Fibroblast of pulmonary artery (primary cell): ENCODE results near the gene DUS1L.

Source experiments
- DNase-seq: peaks from one replicate; pipeline ENCODE4 v3.0.0-alpha.2; 2010; ENCODE audit warnings: low read depth
- H3K4me3 ChIP-seq: replicated peaks from 2 replicates; pipeline ENCODE4 v1.5.1; 2011; ENCODE audit warnings: low read depth, mild to moderate bottlenecking, control low read depth, low read length, moderate library complexity
- CTCF ChIP-seq: IDR thresholded peaks from 2 replicates; pipeline ENCODE4 v1.5.1; 2011; ENCODE audit warnings: mild to moderate bottlenecking, control low read depth, low read length, inconsistent platforms; ENCODE audit errors: missing control alignments

The DUS1L gene

GRCh38 chr17:82105882-82106687, 40.5 kb upstream of the DUS1L start:
- DNase-seq = peak; percentile 54
- no peak overlapping the region for H3K4me3 ChIP-seq
- peak; percentile 38 for TF ChIP-seq CTCF

- no peak for DNase-seq
- no peak for TF ChIP-seq CTCF
- H3K4me3 ChIP-seq = no peak overlapping the region
These were observed 39.8 kb upstream of the DUS1L start for GRCh38 chr17:82105417-82105881.

- no peak for DNase-seq
- TF ChIP-seq CTCF = no peak
- H3K4me3 ChIP-seq = no peak overlapping the region
These were observed 39.3 kb upstream of the DUS1L start for GRCh38 chr17:82104797-82105416.

GRCh38 chr17:82103553-82104451, 38.2 kb upstream of the DUS1L start:
- TF ChIP-seq CTCF = no peak
- no peak overlapping the region for H3K4me3 ChIP-seq
- no peak for DNase-seq

- no peak for DNase-seq
- no peak for TF ChIP-seq CTCF
- no peak overlapping the region for H3K4me3 ChIP-seq
These were observed 36.4 kb upstream of the DUS1L start for GRCh38 chr17:82101767-82102679.

GRCh38 chr17:82101301-82101715, 35.7 kb upstream of the DUS1L start:
- TF ChIP-seq CTCF = no peak

More at GRCh38 chr17:82101301-82101715, 35.7 kb upstream of the DUS1L start:
- no peak for DNase-seq
- no peak overlapping the region for H3K4me3 ChIP-seq
